ENCODE data around the gene IGFN1.

DNA sequence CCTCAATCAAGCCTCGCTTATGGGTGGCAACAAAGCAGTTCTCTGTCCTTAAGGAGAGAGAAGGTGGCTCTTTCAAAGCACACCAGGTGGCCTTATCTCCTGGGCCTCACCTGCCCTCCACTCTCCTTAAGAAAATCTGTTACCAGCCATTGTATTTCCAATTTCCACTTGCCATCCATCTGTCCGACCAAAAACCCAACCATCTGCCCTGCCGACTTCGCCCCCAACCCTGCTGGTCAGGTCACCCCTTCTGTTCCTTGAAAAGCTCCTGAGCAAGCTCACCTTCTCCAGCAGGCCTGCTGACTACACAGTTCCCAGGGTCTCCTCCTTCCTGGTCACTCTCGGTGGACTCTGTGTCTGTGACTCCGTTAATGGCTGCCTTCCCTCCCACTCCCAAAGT, 619 bp upstream of the IGFN1 start:
- TF ChIP-seq, protein P1, sequence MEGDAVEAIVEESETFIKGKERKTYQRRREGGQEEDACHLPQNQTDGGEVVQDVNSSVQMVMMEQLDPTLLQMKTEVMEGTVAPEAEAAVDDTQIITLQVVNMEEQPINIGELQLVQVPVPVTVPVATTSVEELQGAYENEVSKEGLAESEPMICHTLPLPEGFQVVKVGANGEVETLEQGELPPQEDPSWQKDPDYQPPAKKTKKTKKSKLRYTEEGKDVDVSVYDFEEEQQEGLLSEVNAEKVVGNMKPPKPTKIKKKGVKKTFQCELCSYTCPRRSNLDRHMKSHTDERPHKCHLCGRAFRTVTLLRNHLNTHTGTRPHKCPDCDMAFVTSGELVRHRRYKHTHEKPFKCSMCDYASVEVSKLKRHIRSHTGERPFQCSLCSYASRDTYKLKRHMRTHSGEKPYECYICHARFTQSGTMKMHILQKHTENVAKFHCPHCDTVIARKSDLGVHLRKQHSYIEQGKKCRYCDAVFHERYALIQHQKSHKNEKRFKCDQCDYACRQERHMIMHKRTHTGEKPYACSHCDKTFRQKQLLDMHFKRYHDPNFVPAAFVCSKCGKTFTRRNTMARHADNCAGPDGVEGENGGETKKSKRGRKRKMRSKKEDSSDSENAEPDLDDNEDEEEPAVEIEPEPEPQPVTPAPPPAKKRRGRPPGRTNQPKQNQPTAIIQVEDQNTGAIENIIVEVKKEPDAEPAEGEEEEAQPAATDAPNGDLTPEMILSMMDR (IDR thresholded peaks at IDR 0.05): no peak
- no peak for TF ChIP-seq EP300 (IDR thresholded peaks at IDR 0.05)
- TF ChIP-seq POLR2AphosphoS5 (IDR thresholded peaks at IDR 0.05): no peak
- no peak for TF ChIP-seq POLR2A (IDR thresholded peaks at IDR 0.05)
